Stimulated activated CD8-positive, alpha-beta memory T cell treated with anti-CD3 and anti-CD28 coated beads, Interleukin-15, amount 100 ng/mL, for 24 hours (primary cell): ENCODE measurements around the gene ZSWIM6.

Experiments
- DNase-seq: peaks from one replicate; pipeline ENCODE4 v3.0.0-alpha.2; 2020; ENCODE audit warnings: low read depth

ZSWIM6 gene

DNA sequence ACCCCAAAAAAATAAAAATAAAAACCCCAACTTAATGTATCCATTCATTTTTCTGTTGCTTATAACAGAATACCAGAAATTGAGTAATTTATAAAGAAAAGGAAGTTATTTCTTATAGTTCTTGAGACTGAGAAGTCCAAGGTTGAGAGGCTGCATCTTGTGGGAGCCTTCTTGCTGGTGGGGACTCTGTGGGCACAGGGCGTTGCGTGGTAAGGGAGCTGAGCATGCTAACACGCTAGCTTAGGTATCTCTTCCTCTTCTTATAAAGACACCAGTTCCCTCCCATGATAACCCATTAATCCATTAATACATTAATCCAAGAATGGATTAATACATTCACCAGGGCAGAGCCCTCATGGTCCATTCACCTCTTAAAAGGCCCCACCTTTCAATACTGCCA lies 150.9 kb downstream of the ZSWIM6 start:
- no peak for DNase-seq

DNA sequence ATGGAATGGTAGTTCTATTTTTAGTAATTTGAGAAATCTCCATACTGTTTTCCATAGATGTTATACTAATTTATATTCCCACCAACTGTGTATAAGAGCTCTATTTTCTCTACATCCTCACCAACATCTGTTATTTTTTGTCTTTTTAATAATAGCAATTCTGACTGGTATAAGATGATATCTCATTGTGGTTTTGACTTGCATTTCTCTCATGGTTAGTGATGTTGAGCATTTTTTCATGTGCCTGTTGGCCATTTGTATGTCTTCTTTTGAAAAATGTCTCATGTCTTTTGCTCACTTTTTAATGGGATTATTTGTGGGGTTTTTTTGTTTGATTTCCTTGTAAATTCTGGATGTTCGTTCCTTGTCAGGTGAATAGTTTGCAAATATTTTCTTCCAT lies 154.4 kb downstream of the ZSWIM6 start:
- no peak for DNase-seq

DNA sequence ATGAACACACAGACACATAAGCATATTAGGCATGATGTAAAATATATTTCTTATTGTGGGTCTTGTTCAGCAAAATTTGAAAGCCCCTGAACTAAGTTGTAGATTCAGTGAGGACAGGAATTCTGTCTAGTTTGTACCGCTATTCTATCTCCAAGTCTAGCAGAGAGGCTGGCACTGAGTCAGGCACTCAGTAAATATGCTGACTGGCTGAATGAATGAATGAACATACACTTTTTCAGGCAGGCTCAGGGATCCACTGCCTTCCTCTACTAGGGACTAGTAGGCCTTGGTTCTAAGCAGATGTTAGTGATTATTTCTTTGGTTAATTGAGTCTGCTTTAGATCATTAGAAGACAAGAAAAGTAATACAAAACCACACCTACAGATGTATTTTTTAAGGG lies 157.5 kb downstream of the ZSWIM6 start:
- no peak for DNase-seq

DNA sequence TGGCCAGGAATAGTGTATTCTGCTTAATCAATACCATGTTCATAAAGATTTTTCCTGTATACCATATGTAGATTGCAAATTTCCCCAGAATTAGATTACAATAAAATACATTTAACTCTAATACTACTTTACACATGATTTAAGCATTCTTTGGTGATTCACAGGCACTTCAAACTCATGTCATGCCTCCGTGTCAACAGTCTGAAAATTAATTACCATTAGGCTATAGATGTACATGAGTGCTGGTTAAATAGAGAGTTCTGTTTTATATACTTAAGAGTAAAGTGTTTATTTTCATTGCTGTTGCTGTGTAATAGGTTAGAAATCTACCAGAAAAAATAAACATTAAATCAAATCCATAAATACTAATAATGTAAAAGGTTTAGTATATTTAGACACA lies 159.8 kb downstream of the ZSWIM6 start:
- DNase-seq = no peak

DNA sequence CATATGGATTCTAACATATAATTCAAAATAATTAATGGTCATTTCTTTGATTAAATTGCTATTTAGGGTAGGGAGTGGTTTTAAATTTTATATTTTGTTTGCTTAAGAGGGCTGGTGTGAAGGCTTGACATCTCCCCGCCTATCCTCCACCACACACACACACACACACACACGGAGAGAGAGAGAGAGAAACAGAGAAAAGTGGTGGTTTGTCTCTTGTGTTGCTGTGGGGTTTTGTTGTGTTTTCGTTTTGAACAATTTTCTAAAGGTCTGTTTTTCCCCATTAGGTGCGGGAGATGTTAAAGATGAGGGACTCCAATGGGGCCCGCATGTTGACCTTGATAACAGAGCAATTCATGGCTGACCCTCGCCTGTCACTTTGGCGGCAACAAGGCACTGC lies 161.9 kb downstream of the ZSWIM6 start:
- DNase-seq = no peak

DNA sequence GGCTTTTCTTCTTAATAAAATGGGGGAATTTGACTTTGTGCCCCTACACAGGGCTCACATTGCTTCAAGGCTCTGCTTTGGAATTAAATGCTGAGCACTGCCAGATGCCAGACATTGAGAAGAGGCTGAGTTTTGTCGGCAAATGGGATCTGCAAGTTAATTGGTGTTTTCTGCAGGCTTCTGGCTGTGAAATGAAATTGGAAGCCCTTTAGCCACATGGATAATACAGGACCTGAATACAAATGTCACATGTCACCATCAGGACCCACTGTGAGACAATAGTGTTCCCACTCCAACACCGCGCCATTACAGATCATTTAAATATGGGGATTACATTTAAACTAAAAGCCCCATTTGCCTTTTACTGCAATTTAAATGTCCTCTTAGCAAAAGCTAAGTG lies 164.4 kb downstream of the ZSWIM6 start:
- DNase-seq = no peak

DNA sequence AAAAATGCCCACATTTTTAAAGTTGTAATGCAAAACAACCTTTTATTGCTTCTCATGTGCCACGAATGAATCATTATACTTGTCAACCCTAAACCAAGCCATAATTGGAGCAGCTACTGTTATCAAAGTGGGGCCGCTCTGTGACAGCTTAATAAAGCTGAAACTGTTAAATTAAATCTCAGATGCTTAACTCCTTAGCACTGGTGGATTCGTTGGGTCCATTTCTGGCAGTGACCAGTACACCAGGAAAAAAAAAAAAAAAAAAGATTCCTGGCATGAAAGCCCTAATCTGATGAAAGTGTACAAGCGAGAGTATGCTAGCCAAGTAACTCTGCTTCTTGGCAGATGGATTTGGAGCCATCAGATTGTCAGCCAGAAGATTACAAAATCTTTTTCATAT lies 164.8 kb downstream of the ZSWIM6 start:
- DNase-seq = no peak

DNA sequence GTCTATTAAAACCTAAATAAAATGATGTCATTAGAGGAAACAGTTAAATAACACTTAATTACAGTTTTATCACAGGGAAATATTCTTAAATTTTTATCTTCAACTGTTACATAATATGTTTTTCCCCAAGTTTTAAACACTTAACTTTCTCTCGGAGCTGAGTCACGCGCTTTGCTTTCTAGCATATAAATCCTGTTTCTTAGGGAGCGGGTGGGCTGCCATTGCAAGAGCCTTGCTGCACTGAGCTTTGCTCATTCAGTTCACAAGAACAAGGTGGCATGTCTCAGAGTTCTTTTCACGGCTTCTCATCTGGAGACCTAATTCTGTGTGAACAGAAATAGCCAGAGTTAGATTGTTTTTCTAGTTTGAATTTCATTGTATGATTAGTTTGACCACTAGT lies 166.1 kb downstream of the ZSWIM6 start:
- no peak for DNase-seq

DNA sequence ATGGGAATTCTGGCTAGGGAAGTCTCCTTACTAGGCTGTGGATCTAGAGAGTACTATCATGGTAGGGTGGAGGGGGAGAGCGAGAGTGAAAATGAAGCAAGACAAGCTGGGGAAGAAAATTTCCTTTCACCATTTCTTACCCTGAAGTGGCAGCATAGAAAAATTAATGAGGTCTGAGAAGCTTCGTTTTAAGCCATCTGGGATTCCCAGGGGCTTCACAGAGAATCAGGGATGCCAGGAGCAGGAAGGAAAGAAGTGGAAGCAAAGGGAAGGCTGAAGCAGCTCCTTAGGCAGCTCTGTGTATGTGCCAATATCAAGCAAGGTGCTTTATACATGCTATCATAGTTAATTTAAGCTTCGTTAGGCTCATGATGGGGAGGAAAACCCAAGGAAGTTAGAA lies 169.9 kb downstream of the ZSWIM6 start:
- DNase-seq = no peak

DNA sequence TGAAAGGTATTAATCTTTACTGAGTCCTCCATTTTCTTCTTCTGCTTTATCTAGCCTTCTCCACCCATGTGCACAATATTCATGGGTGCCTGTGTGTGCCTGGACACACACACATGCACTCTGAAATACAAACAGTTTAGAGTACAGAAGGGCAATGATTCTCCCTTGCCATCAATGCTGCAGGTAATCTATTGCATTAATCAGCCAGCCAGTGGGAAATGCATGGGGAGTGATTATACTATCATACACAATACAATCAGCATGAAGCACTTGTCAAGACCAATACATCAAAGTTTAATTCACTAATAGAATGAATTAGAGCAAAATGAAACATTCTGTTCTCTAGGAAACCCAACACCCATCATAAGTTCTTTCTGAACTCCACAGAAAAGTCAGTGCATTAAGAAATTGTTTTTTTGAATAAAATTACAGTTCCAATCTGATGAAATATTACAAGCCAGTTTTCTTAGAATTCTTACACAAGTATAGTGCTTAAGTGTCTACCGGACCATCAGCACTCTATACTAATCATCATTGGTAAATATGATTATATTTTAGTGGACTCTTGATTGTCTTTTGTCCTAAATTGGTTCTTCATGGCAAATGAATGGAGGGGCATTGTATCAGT lies 172.2 kb downstream of the ZSWIM6 start:
- DNase-seq = no peak

DNA sequence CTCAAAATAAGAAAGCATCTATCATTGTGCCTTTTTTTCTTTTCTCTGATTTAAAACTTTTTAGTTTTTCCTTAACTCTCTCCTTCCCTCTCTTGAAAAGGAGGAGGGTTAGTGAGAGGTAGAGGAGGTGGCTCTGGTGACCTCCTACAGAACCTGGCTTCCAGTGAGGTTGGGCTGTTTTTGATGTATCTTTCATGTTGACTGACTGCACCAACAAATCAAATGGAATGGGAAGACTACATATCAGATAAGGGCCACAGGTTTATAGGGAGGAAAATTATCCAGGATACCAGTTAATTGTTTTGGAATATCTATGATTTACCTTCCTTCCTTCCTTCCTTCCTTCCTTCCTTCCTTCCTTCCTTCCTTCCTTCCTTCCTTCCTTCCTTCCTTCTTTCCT lies 173.2 kb downstream of the ZSWIM6 start:
- no peak for DNase-seq

DNA sequence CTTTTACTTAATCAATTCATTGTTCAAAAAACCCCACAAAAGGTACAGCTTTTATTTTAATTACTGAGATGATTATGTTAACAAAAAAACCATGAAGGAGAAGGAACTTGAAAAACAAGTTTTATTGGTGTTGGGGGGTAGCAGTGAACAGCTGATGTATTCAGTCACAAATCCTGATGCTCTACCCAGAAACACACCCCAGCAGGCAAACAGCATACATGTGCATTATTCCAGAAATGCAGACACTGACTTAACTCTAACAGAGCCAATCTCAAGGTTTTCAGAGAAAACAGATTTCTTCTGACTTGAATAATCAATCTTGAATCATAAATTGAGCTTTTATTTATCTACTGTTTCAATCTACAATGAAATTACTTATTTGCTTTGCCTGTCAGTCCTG lies 175.2 kb downstream of the ZSWIM6 start:
- no peak for DNase-seq

DNA sequence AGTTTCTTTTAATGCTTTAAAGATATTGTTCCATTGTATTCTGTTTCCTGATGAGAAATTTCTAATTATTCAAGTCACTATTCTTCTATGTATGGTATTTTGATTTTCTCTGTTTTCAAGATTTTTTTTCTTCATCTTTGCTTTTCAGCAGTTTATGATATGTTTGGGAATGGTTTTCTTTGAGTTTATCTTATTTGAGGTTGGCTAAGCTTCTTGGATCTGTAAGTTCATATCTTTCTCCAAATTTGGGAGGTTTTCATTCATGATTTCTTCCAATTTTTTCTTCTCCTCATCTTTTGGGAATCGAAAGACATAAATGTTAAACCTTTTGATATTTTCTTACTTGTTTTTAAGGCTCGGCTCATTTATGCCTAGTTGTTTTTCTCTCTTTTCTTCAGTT lies 184.9 kb downstream of the ZSWIM6 start:
- DNase-seq = no peak

DNA sequence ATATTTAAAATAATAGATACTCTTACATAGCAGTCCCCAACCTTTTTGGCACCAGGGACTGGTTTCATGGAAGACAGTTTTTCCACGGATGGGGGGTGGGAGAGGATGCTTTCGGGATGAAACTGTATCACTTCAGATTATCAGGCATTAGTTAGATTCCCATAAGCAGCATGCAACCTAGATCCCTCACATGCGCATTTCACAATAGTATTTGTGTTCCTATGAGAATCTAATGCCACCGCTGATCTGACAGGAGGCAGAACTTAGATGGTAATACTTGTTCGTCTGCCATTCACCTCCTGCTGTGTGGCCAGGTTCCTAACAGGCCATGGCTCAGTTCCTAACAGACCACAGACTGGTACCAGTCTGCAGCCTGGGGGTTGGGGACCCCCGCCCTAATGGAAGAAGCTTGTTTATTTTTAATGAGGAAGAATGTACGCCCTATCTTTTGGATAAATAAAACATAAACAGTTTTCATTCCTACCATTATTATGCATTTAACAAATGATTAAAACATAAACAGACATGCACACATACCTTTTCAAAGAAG lies 187.7 kb downstream of the ZSWIM6 start:
- no peak for DNase-seq

DNA sequence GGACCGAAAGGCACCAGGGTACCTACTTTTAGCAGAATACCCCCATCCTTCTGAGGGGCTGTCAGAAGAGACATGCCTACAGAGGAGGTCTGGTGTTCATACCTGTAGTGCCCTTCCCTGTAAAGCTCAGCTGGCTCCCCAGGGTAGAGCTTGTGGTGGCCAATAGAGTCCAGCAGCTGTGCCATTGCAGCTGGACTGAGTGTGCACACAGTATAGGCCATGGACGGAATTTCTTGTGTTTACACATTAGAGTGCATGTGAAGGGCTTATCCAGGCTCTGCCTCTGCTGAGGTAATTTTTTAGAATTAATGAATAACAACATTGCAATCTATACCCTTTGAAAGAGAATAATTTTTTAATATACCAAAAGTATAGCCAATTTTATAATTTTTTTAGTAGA lies 191.0 kb downstream of the ZSWIM6 start:
- no peak for DNase-seq

DNA sequence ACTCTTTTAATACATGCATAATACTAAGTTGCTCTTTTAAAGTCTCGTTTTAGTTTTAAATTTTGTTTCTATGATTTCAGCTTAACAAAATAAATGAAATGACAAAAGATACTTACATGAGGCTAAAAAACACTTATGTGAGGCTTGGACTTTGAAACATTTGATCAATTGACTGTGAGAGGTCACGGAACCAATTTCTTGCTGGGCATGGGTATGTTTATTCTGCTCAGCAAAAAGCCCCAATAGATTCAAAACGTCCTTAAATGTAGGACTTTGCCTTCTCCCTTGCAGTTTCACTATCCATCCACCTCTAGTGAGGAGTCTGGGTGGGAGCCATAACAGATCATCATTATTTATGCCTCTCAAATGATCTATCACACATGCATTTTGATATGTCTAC lies 191.9 kb downstream of the ZSWIM6 start:
- no peak for DNase-seq

DNA sequence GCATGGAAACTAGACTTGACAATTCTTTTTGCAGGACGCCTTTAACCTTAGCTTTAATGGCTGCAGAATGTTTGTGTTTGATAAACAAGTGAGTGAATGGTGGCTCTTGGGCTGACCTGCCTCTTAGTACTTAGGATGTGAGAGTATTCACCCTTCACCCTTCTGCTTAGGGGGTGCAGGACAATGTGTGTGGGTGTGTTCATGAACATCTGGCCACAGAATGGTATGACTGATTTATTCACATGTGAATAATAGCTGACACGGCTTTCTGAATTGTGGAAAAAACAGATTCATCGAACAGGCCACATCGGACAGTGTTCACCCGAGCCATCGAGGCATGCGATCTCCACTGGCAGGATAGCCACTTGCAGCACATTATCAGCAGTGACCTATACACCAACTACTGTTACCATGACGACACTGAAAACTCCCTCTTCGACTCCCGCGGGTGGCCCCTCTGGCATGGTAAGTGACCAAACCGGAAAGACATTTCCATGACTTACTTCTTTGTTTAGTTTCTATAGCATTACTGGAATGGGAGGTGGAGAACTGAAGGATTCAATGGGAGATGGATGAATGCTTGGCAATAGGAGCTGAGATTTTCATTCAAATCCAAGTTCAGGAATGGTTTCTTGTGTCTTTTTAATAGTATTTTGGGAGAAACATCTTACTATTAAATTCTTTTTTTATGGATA lies 193.6 kb downstream of the ZSWIM6 start:
- DNase-seq = no peak

DNA sequence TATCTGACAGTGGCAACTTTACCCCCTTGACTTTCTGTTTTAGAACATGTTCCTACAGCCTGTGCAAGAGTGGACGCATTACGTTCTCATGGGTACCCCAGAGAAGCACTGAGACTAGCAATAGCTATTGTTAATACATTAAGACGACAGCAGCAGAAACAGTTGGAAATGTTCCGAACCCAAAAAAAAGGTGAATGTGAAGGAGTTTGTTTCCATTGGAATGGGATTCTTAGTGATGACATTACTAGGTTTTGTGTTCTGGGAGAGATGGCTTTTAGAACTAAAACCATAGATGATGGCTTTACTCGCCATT lies 194.1 kb downstream of the ZSWIM6 start:
- no peak for DNase-seq

DNA sequence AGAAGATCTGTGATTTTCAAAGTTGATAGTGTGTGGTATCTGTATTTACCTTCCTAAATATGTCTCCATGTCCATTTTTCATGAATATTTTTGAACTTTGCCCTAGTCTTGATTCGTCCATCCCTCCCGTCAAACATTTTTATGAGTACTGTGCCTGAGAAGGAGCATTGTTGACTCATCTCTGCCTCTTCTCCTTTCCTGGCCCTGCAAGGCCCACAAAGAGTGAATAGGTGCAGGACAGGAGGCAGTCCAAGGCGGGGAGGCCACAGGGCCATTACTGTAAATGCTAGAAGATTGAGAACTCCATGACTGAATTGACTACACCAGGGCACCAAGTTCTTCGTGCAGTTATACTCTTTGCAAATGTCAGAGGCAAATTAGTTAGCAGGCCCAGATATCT lies 200.9 kb downstream of the ZSWIM6 start:
- no peak for DNase-seq

DNA sequence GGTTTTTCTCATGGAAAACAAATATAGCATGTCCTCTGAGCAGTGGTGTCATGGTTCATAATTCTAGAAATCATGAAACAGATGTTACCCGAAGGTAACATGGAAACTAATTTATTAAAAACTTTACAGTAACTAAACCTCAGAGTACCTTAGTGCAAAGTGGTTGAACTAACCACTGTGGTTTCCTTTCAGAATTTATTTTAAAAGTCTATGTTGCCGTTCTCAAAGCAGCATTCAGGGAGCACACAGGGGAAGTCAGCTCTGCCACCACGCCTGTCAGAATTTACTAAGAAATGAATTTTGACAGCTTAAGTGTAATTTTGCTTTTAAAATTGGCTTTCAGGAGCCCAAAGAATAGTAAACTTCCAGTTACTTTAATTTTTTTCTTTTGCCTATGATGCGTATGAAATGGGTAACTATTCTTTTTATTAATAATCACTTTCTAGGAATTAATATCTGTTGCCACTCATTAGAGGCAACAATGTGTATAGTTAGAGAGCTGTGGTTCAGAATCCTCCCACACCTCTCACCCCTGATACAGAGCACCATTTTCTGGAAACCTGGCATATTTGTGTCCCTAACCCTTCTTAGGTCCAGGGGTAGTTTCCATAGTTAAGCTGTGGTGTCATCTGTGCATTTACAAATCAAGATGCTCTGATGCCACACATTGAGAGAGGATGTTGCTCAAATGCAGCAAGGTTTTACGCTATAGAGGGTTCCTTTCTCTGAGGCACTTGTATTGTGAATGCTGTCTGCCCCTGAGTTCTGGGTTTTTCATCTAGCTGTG lies 202.6 kb downstream of the ZSWIM6 start:
- no peak for DNase-seq

DNA sequence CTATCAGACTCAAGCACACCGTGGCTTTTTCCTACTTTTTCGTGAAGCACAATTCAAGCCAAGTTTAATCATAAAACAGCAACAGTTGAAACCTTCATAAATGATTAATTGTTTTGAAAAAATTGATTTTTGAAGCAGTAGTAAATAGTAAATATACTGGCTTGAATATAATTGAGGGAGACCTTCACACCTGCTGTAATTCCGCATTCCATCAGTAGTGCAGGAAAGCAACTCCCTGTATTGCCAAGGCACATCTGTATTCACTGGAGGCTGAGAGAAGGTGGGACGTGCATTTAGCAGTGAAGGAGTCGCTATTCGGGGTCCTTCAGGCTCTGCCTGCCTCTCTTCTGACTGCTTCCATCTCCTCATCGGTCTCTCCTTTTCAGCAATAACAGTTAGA lies 203.8 kb downstream of the ZSWIM6 start:
- no peak for DNase-seq

DNA sequence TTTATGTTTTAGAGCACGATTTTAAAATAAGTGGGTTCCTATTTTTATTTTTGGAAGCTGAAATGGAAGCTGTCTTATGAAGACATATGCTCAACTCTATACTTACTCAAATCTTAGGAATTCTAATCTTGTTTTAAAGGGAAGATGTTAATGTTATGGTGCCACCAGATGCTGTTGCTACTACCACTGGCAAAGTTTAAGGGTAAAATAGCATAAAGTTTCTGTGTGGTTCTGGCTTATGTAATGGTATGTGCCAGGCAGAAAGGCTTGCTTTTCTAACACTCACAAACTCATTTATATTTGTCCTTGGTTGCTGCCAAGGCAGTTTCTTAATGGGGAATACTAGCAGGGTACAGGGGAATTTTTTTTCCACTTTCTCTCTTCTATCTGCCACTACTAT lies 204.9 kb downstream of the ZSWIM6 start:
- no peak for DNase-seq

DNA sequence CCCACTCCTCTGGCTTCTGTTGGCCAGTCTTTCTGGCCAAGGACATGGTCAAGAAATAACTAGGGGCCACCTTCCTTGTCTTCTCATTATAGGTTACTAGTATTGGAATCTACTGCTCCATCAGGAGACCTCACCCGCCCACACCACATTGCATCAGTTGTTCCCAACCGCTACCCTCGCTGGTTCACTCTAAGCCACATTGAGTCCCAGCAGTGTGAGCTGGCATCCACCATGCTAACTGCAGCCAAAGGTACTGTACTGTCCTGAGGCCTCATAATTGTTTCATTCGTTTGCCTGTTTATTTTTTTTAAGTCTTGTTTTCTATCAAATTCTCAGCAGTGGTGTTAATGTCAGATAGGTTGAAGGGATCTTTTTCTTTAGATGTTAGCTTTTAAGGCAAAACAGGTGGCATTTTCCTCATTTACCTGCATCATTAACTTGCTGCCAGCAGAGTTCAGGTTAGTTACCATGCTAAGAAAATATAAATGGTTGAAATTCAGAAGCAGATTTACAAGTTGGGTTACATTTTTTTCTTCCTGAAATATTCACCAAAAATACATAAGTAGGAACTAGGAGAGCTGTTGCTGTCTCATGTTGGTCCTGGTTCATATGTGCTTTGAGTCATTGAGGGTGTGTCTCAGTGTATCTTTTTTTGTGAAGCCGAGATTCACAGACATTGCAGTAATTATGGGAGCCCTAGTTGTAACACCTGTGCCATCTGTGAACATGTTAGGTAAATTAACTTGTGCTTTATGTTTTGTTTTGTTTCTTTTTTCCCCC lies 206.9 kb downstream of the ZSWIM6 start:
- DNase-seq = no peak
